Naive thymus-derived CD4-positive, alpha-beta T cell (primary cell): Measurements from ENCODE around the gene ZSCAN9. TPM values are rescaled to one million over a fixed set of nuclear protein-coding genes. Genes with fewer than 3 reads are reported as not detected.
A peak's percentile ranks its signal among the peaks of the same experiment; 100 is the strongest.

Experiments used
- ATAC-seq: fragments of 150-1000 bp; cut with Tn5 transposase; 2 replicates; pipeline ENCODE4 v1.10.0; 2021; ENCODE audit warnings: mild to moderate bottlenecking, moderate library complexity
- CTCF ChIA-PET: fragments of 350-600 bp; sonication (Branson Sonifier 250); formaldehyde crosslinking; loops from one replicate; lab custom pipeline; 2021; ENCODE audit warnings: antibody characterized with exemption; lab: Charles Lee
- POLR2A ChIA-PET: fragments of 350-600 bp; sonication (Branson Sonifier 250); formaldehyde crosslinking; loops from one replicate; lab custom pipeline; 2021; ENCODE audit warnings: antibody characterized with exemption, inconsistent platforms; lab: Charles Lee
- DNase-seq, 9 donors: peaks; one replicate each; pipeline versions ENCODE4 v3.0.0 to v3.0.0-alpha.2; 2020 to 2022; ENCODE audit warnings: mixed read lengths in 1 of 9
- H3K27ac ChIP-seq: one replicate; pipeline ENCODE4 v1.7.0; 2013; ENCODE audit warnings: mild to moderate bottlenecking, low read depth, low read length, moderate library complexity
- H3K27me3 ChIP-seq, 2 donors: one replicate each; pipeline ENCODE4 v1.7.0; 2013; ENCODE audit warnings: low read length in 2 of 2, mild to moderate bottlenecking in 2 of 2, moderate library complexity in 2 of 2; ENCODE audit not compliant: control insufficient read depth in 2 of 2, insufficient read depth in 2 of 2
- H3K36me3 ChIP-seq, 3 experiments: 1 replicate in 2 of 3; 2 replicates in 1 of 3; pipeline ENCODE4 v1.7.0; 2013; ENCODE audit warnings: low read length in 3 of 3, mild to moderate bottlenecking in 3 of 3, moderate library complexity in 1 of 3; ENCODE audit not compliant: insufficient read depth in 3 of 3, control insufficient read depth in 2 of 3
- H3K4me1 ChIP-seq, 2 donors: one replicate each; pipeline ENCODE4 v1.7.0; 2013; ENCODE audit warnings: low read length in 2 of 2, mild to moderate bottlenecking in 2 of 2, moderate library complexity in 1 of 2; ENCODE audit not compliant: control insufficient read depth in 2 of 2, insufficient read depth in 2 of 2
- H3K4me3 ChIP-seq: 2 replicates; pipeline ENCODE4 v1.7.0; 2013; ENCODE audit warnings: mild to moderate bottlenecking, low read length
- H3K9me3 ChIP-seq, 3 experiments: 1 replicate in 2 of 3; 2 replicates in 1 of 3; pipeline ENCODE4 v1.7.0; 2013; ENCODE audit warnings: low read length in 3 of 3; ENCODE audit not compliant: control insufficient read depth in 2 of 3
- H3K27ac Mint-ChIP-seq, 9 donors: one replicate each; pipeline ENCODE4 v1.8.0; 2020 to 2022; ENCODE audit warnings: mixed read lengths in 9 of 9, mild to moderate bottlenecking in 8 of 9, moderate library complexity in 5 of 9, inconsistent platforms in 2 of 9
- H3K27me3 Mint-ChIP-seq, 5 donors: one replicate each; pipeline ENCODE4 v1.8.0; 2021 to 2022; ENCODE audit warnings: mixed read lengths in 5 of 5, mild to moderate bottlenecking in 1 of 5
- H3K36me3 Mint-ChIP-seq, 5 donors: one replicate each; pipeline ENCODE4 v1.8.0; 2020 to 2022; ENCODE audit warnings: mixed read lengths in 5 of 5, mild to moderate bottlenecking in 3 of 5, inconsistent platforms in 1 of 5
- H3K4me1 Mint-ChIP-seq, 7 donors: one replicate each; pipeline ENCODE4 v1.8.0; 2020 to 2022; ENCODE audit warnings: mixed read lengths in 7 of 7, mild to moderate bottlenecking in 3 of 7, inconsistent platforms in 1 of 7
- H3K4me3 Mint-ChIP-seq, 10 donors: one replicate each; pipeline ENCODE4 v1.8.0; 2020 to 2022; ENCODE audit warnings: mild to moderate bottlenecking in 10 of 10, mixed read lengths in 10 of 10, moderate library complexity in 6 of 10, inconsistent platforms in 2 of 10
- H3K9me3 Mint-ChIP-seq, 11 donors: one replicate each; pipeline ENCODE4 v1.8.0; 2020 to 2022; ENCODE audit warnings: mixed read lengths in 11 of 11, mild to moderate bottlenecking in 4 of 11, inconsistent platforms in 1 of 11, moderate library complexity in 1 of 11
- intact Hi-C, 2 donors: fragments of 100-400 bp; cut with micrococcal nuclease; formaldehyde crosslinking; loops; one replicate each; pipeline ENCODE4 v1.15.1; 2023
- polyA plus RNA-seq, 2 donors: library from polyadenylated mRNA; unstranded; fragments of 300-500 nt; fragmentation: Illumina TruSeq; gene quantifications; one replicate each; pipeline ENCODE4 v1.2.3, GENCODE V29; 2021
- total RNA-seq, 6 experiments: library from RNA in 5 of 6; stranded (reverse) in 5 of 6; gene quantifications; 1 replicate in 5 of 6; 2 replicates in 1 of 6; pipeline ENCODE4 v1.2.3 and lab custom pipeline; 2021 to 2026

The ZSCAN9 gene
- total and polyA plus RNA-seq, 7 experiments from 2014 or later, result 0.59 to 5.2 (median 1.2) TPM; not detected in 1

GRCh38 chr6:28205879-28206278 is 19.2 kb upstream of the ZSCAN9 start:
- H3K36me3 Mint-ChIP-seq, result peaks cover 0 to 11% (median 0%) of the 10 kb centered on the region in 5 donors
- H3K9me3 Mint-ChIP-seq, result peaks cover 2 to 74% (median 29%) of the 10 kb centered on the region in 11 donors
- Histone ChIP-seq H3K4me3 (no peak overlapping the region), H3K27ac (no peak overlapping the region), H3K4me1 (peaks cover 4 to 8% of the 10 kb centered on the region in 2 donors), H3K9me3 (no peaks in the 10 kb centered on the region), H3K27me3 (peaks cover 30 to 44% of the 10 kb centered on the region in 2 donors), H3K36me3 (no peaks in the 10 kb centered on the region)
- ChIA-PET POLR2A (no interaction called here), CTCF (no interaction called here)
- peaks cover 64 to 95% (median 79%) of the 10 kb centered on the region in 5 donors for H3K27me3 Mint-ChIP-seq
- no peak overlapping the region for H3K4me3 Mint-ChIP-seq
- ATAC-seq (no peak), DNase-seq (no peak)
- no peak overlapping the region for H3K27ac Mint-ChIP-seq
- intact Hi-C loops, result no loop called here
- H3K4me1 Mint-ChIP-seq, result peaks cover 7 to 23% (median 18%) of the 10 kb centered on the region in 7 donors

GRCh38 chr6:28206527-28206926 is 18.5 kb upstream of the ZSCAN9 start:
- CTCF ChIA-PET, result no interaction called here
- H3K27me3 ChIP-seq, result peaks cover 36 to 50% of the 10 kb centered on the region in 2 donors

GRCh38 chr6:28206928-28207509 is 18.1 kb upstream of the ZSCAN9 start:
- CTCF ChIA-PET, result no interaction called here
- H3K4me3 Mint-ChIP-seq, result peak overlapping the region in 5 of 10 donors; percentile 54 to 87 (median 73)
- intact Hi-C loops, result no loop called here
- Histone ChIP-seq H3K4me3 (no peak overlapping the region), H3K27ac (no peak overlapping the region), H3K27me3 (peaks cover 40 to 54% of the 10 kb centered on the region in 2 donors), H3K4me1 (peaks cover 7 to 12% of the 10 kb centered on the region in 2 donors), H3K36me3 (no peaks in the 10 kb centered on the region), H3K9me3 (no peaks in the 10 kb centered on the region)
- H3K27ac Mint-ChIP-seq, result peak overlapping the region in 1 of 9 donors; percentile 40
- DNase-seq, result no peak
- H3K27me3 Mint-ChIP-seq, result peaks cover 75 to 97% (median 83%) of the 10 kb centered on the region in 5 donors
- no peak for ATAC-seq
- POLR2A ChIA-PET, result no interaction called here
- peaks cover 3 to 76% (median 34%) of the 10 kb centered on the region in 11 donors for H3K9me3 Mint-ChIP-seq
- H3K36me3 Mint-ChIP-seq, result peaks cover 0 to 15% (median 0%) of the 10 kb centered on the region in 5 donors
- peaks cover 4 to 27% (median 22%) of the 10 kb centered on the region in 7 donors for H3K4me1 Mint-ChIP-seq

More at GRCh38 chr6:28206527-28206926, 18.5 kb upstream of the ZSCAN9 start:
- Histone ChIP-seq H3K36me3 (no peaks in the 10 kb centered on the region), H3K4me1 (peaks cover 4 to 8% of the 10 kb centered on the region in 2 donors), H3K27ac (no peak overlapping the region), H3K4me3 (no peak overlapping the region), H3K9me3 (no peaks in the 10 kb centered on the region)
- Mint-ChIP-seq H3K27ac (no peak overlapping the region), H3K4me3 (peak overlapping the region in 1 of 10 donors; percentile 10), H3K4me1 (peaks cover 7 to 23% (median 18%) of the 10 kb centered on the region in 7 donors), H3K36me3 (peaks cover 0 to 11% (median 0%) of the 10 kb centered on the region in 5 donors), H3K27me3 (peaks cover 70 to 97% (median 79%) of the 10 kb centered on the region in 5 donors), H3K9me3 (peaks cover 2 to 74% (median 29%) of the 10 kb centered on the region in 11 donors)
- DNase-seq (no peak), ATAC-seq (no peak)
- POLR2A ChIA-PET, result no interaction called here
- intact Hi-C loops, result no loop called here

- no peaks in the 10 kb centered on the region for H3K9me3 ChIP-seq
- H3K4me3 ChIP-seq, result no peak overlapping the region
- H3K27ac ChIP-seq, result no peak overlapping the region
- Mint-ChIP-seq H3K27ac (peak overlapping the region in 1 of 9 donors; percentile 40), H3K4me3 (peak overlapping the region; percentile 30 to 87 (median 54)), H3K9me3 (peaks cover 3 to 74% (median 36%) of the 10 kb centered on the region in 11 donors), H3K36me3 (peaks cover 0 to 15% (median 0%) of the 10 kb centered on the region in 5 donors), H3K4me1 (peaks cover 6 to 29% (median 25%) of the 10 kb centered on the region in 7 donors), H3K27me3 (peaks cover 81 to 97% (median 86%) of the 10 kb centered on the region in 5 donors)
- POLR2A ChIA-PET, result no interaction called here
- CTCF ChIA-PET, result no interaction called here
- H3K36me3 ChIP-seq, result no peaks in the 10 kb centered on the region
- ATAC-seq, result peak; percentile 40
- H3K27me3 ChIP-seq, result peaks cover 46 to 60% of the 10 kb centered on the region in 2 donors
- peak in 1 of 9 donors; percentile 44 for DNase-seq
- peaks cover 12 to 13% of the 10 kb centered on the region in 2 donors for H3K4me1 ChIP-seq
- intact Hi-C loops, result no loop called here
Observed at GRCh38 chr6:28207510-28208110, 17.5 kb upstream of the ZSCAN9 start.

- no peaks in the 10 kb centered on the region for H3K36me3 ChIP-seq
- H3K27me3 Mint-ChIP-seq, result peaks cover 87 to 99% (median 91%) of the 10 kb centered on the region in 5 donors
- no peak overlapping the region for H3K4me3 ChIP-seq
- ChIA-PET POLR2A (no interaction called here), CTCF (no interaction called here)
- peaks cover 11 to 34% (median 30%) of the 10 kb centered on the region in 7 donors for H3K4me1 Mint-ChIP-seq
- peak overlapping the region in 1 of 9 donors; percentile 37 for H3K27ac Mint-ChIP-seq
- peaks cover 0 to 15% (median 0%) of the 10 kb centered on the region in 5 donors for H3K36me3 Mint-ChIP-seq
- no peak overlapping the region for H3K27ac ChIP-seq
- peak overlapping the region in 7 of 10 donors; percentile 1 to 87 (median 53) for H3K4me3 Mint-ChIP-seq
- H3K4me1 ChIP-seq, result peaks cover 10 to 14% of the 10 kb centered on the region in 2 donors
- ATAC-seq (no peak), DNase-seq (no peak)
- intact Hi-C loops, result no loop called here
- no peaks in the 10 kb centered on the region for H3K9me3 ChIP-seq
- H3K27me3 ChIP-seq, result peaks cover 51 to 63% of the 10 kb centered on the region in 2 donors
- H3K9me3 Mint-ChIP-seq, result peaks cover 3 to 75% (median 35%) of the 10 kb centered on the region in 11 donors
Observed at GRCh38 chr6:28208111-28208659, 16.9 kb upstream of the ZSCAN9 start.

GRCh38 chr6:28209753-28210535 is 15.1 kb upstream of the ZSCAN9 start:
- ATAC-seq (no peak), DNase-seq (no peak)
- Mint-ChIP-seq H3K27me3 (peaks cover 93 to 99% (median 94%) of the 10 kb centered on the region in 5 donors), H3K4me3 (no peak overlapping the region), H3K36me3 (peaks cover 0 to 15% (median under 1%) of the 10 kb centered on the region in 5 donors), H3K27ac (no peak overlapping the region), H3K4me1 (peaks cover 11 to 37% (median 31%) of the 10 kb centered on the region in 7 donors), H3K9me3 (peaks cover 3 to 64% (median 23%) of the 10 kb centered on the region in 11 donors)
- H3K4me1 ChIP-seq, result peaks cover 10 to 14% of the 10 kb centered on the region in 2 donors
- intact Hi-C loops, result no loop called here
- no peaks in the 10 kb centered on the region for H3K9me3 ChIP-seq
- no peaks in the 10 kb centered on the region for H3K36me3 ChIP-seq
- POLR2A ChIA-PET, result no interaction called here
- H3K27ac ChIP-seq, result no peak overlapping the region
- no peak overlapping the region for H3K4me3 ChIP-seq
- H3K27me3 ChIP-seq, result peaks cover 52 to 68% of the 10 kb centered on the region in 2 donors
- CTCF ChIA-PET, result no interaction called here
